ENCODE data around the gene MVK.

MVK gene

GRCh38 chr12:109573029-109573913 lies at the start of gene MVK, which contains the start of gene MMAB:
MVK (plus strand) TSS chr12:109573794; CDS start chr12:109574823, 1,029 bp downstream.
MMAB (minus strand) TSS chr12:109573504; CDS start chr12:109573480, 24 bp downstream.
- H3K36me3 ChIP-seq (replicated peaks), result peaks cover 44% of the 10 kb centered on the region
- no peaks in the 10 kb centered on the region for H3K9me3 ChIP-seq
- in situ Hi-C loops (cut with MboI; ENCODE audit: low sequenced_read_pairs), result no loop called here
- H3K4me3 ChIP-seq, result peak within 1 kb of the TSS; percentile 71
- H3K27me3 ChIP-seq (ENCODE audit: low read depth), result no peaks in the 10 kb centered on the region
- peak; percentile 98 to 99 for DNase-seq (ENCODE audit: low spot score in 2 of 2)
- H3K4me1 ChIP-seq, result peaks cover 14% of the 10 kb centered on the region

- Histone ChIP-seq H3K36me3 (replicated peaks) (peaks cover 26% of the 10 kb centered on the region), H3K4me3 (no peak overlapping the region)
Measured at GRCh38 chr12:109524466-109525278, 48.9 kb upstream of the MVK start.

GRCh38 chr12:109525279-109525585 lies 48.4 kb upstream of the MVK start:
- H3K4me1 ChIP-seq, result no peaks in the 10 kb centered on the region
- peaks cover 22% of the 10 kb centered on the region for H3K36me3 ChIP-seq (replicated peaks)
- in situ Hi-C loops (cut with MboI; ENCODE audit: low sequenced_read_pairs), result no loop called here

More at GRCh38 chr12:109524466-109525278, 48.9 kb upstream of the MVK start:
- Histone ChIP-seq H3K9me3 (no peaks in the 10 kb centered on the region), H3K27me3 (ENCODE audit: low read depth) (no peaks in the 10 kb centered on the region), H3K4me1 (no peaks in the 10 kb centered on the region)
- in situ Hi-C loops (cut with MboI; ENCODE audit: low sequenced_read_pairs), result no loop called here
- peak; percentile 17 to 26 for DNase-seq (ENCODE audit: low spot score in 2 of 2)

GRCh38 chr12:109527489-109528123 lies 46.0 kb upstream of the MVK start:
- Histone ChIP-seq H3K4me1 (no peaks in the 10 kb centered on the region), H3K36me3 (replicated peaks) (peaks cover 16% of the 10 kb centered on the region), H3K9me3 (no peaks in the 10 kb centered on the region), H3K27me3 (ENCODE audit: low read depth) (no peaks in the 10 kb centered on the region), H3K4me3 (no peak overlapping the region)
- in situ Hi-C loops (cut with MboI; ENCODE audit: low sequenced_read_pairs), result no loop called here
- no peak for DNase-seq (ENCODE audit: low spot score in 2 of 2)

More at GRCh38 chr12:109525279-109525585, 48.4 kb upstream of the MVK start:
- Histone ChIP-seq H3K4me3 (no peak overlapping the region), H3K27me3 (ENCODE audit: low read depth) (no peaks in the 10 kb centered on the region), H3K9me3 (no peaks in the 10 kb centered on the region)
- DNase-seq (ENCODE audit: low spot score in 2 of 2), result no peak

GRCh38 chr12:109529691-109530640 lies 43.6 kb upstream of the MVK start:
- in situ Hi-C loops (cut with MboI; ENCODE audit: low sequenced_read_pairs), result no loop called here
- H3K4me3 ChIP-seq, result no peak overlapping the region
- no peaks in the 10 kb centered on the region for H3K27me3 ChIP-seq (ENCODE audit: low read depth)
- no peak for DNase-seq (ENCODE audit: low spot score in 2 of 2)
- no peaks in the 10 kb centered on the region for H3K4me1 ChIP-seq
- H3K9me3 ChIP-seq, result no peaks in the 10 kb centered on the region
- peaks cover 11% of the 10 kb centered on the region for H3K36me3 ChIP-seq (replicated peaks)

- H3K4me3 ChIP-seq, result no peak overlapping the region
- in situ Hi-C loops (cut with MboI; ENCODE audit: low sequenced_read_pairs), result no loop called here
- no peaks in the 10 kb centered on the region for H3K27me3 ChIP-seq (ENCODE audit: low read depth)
- no peak for DNase-seq (ENCODE audit: low spot score in 2 of 2)
- H3K9me3 ChIP-seq, result no peaks in the 10 kb centered on the region
- H3K4me1 ChIP-seq, result no peaks in the 10 kb centered on the region
- H3K36me3 ChIP-seq (replicated peaks), result peaks cover 4% of the 10 kb centered on the region
Measured at GRCh38 chr12:109531411-109531810, 42.2 kb upstream of the MVK start.

GRCh38 chr12:109532721-109533486 lies 40.7 kb upstream of the MVK start:
- no peak for DNase-seq (ENCODE audit: low spot score in 2 of 2)
- Histone ChIP-seq H3K9me3 (no peaks in the 10 kb centered on the region), H3K4me1 (no peaks in the 10 kb centered on the region), H3K36me3 (replicated peaks) (peaks cover 4% of the 10 kb centered on the region), H3K4me3 (no peak overlapping the region), H3K27me3 (ENCODE audit: low read depth) (no peaks in the 10 kb centered on the region)
- in situ Hi-C loops (cut with MboI; ENCODE audit: low sequenced_read_pairs), result no loop called here

GRCh38 chr12:109533487-109533740 lies 40.2 kb upstream of the MVK start:
- in situ Hi-C loops (cut with MboI; ENCODE audit: low sequenced_read_pairs), result no loop called here
- H3K4me1 ChIP-seq, result no peaks in the 10 kb centered on the region

GRCh38 chr12:109534456-109534855 lies 39.1 kb upstream of the MVK start:
- Histone ChIP-seq H3K27me3 (ENCODE audit: low read depth) (no peaks in the 10 kb centered on the region), H3K36me3 (replicated peaks) (peaks cover 4% of the 10 kb centered on the region), H3K4me3 (no peak overlapping the region), H3K9me3 (no peaks in the 10 kb centered on the region), H3K4me1 (no peaks in the 10 kb centered on the region)
- DNase-seq (ENCODE audit: low spot score in 2 of 2), result no peak
- in situ Hi-C loops (cut with MboI; ENCODE audit: low sequenced_read_pairs), result no loop called here

More at GRCh38 chr12:109533487-109533740, 40.2 kb upstream of the MVK start:
- no peak overlapping the region for H3K4me3 ChIP-seq
- H3K9me3 ChIP-seq, result no peaks in the 10 kb centered on the region
- no peaks in the 10 kb centered on the region for H3K27me3 ChIP-seq (ENCODE audit: low read depth)
- H3K36me3 ChIP-seq (replicated peaks), result peaks cover 4% of the 10 kb centered on the region
- no peak for DNase-seq (ENCODE audit: low spot score in 2 of 2)

GRCh38 chr12:109535231-109535862 lies 38.2 kb upstream of the MVK start:
- Histone ChIP-seq H3K27me3 (ENCODE audit: low read depth) (no peaks in the 10 kb centered on the region), H3K9me3 (no peaks in the 10 kb centered on the region), H3K4me3 (no peak overlapping the region), H3K36me3 (replicated peaks) (peaks cover 3% of the 10 kb centered on the region), H3K4me1 (no peaks in the 10 kb centered on the region)
- DNase-seq (ENCODE audit: low spot score in 2 of 2), result no peak
- in situ Hi-C loops (cut with MboI; ENCODE audit: low sequenced_read_pairs), result no loop called here

GRCh38 chr12:109535863-109536250 lies 37.7 kb upstream of the MVK start:
- no peaks in the 10 kb centered on the region for H3K9me3 ChIP-seq
- in situ Hi-C loops (cut with MboI; ENCODE audit: low sequenced_read_pairs), result no loop called here

GRCh38 chr12:109537136-109537535 lies 36.5 kb upstream of the MVK start:
- H3K36me3 ChIP-seq (replicated peaks), result no peaks in the 10 kb centered on the region
- no peak overlapping the region for H3K4me3 ChIP-seq
- no peaks in the 10 kb centered on the region for H3K27me3 ChIP-seq (ENCODE audit: low read depth)
- DNase-seq (ENCODE audit: low spot score in 2 of 2), result no peak
- in situ Hi-C loops (cut with MboI; ENCODE audit: low sequenced_read_pairs), result no loop called here
- H3K9me3 ChIP-seq, result no peaks in the 10 kb centered on the region
- no peaks in the 10 kb centered on the region for H3K4me1 ChIP-seq

More at GRCh38 chr12:109535863-109536250, 37.7 kb upstream of the MVK start:
- H3K4me3 ChIP-seq, result no peak overlapping the region
- no peak for DNase-seq (ENCODE audit: low spot score in 2 of 2)
- H3K27me3 ChIP-seq (ENCODE audit: low read depth), result no peaks in the 10 kb centered on the region
- H3K36me3 ChIP-seq (replicated peaks), result no peaks in the 10 kb centered on the region
- H3K4me1 ChIP-seq, result no peaks in the 10 kb centered on the region

All from HAP-1 (cell line).